Neuronal stem cell (in vitro differentiated cells): Measurements from ENCODE around the gene MYO10.

ENCODE experiments used
- DNase-seq: peaks from one replicate; pipeline ENCODE4 v3.0.0-alpha.2; 2013; ENCODE audit warnings: low spot score
- H2AFZ ChIP-seq: one replicate; pipeline ENCODE4 v1.6.1; 2013; ENCODE audit warnings: mild to moderate bottlenecking, low read length, inconsistent platforms
- H2AK5ac ChIP-seq: 2 replicates; pipeline ENCODE4 v1.6.1; 2013; ENCODE audit warnings: low read depth, mild to moderate bottlenecking, inconsistent platforms, low read length, moderate library complexity, mixed read lengths
- H2BK120ac ChIP-seq: 2 replicates; pipeline ENCODE4 v1.6.1; 2013; ENCODE audit warnings: low read depth, mild to moderate bottlenecking, inconsistent platforms, low read length, moderate library complexity, mixed read lengths
- H2BK12ac ChIP-seq: one replicate; pipeline ENCODE4 v1.6.1; 2013; ENCODE audit warnings: low read length, inconsistent platforms
- H2BK15ac ChIP-seq: 2 replicates; pipeline ENCODE4 v1.6.1; 2013; ENCODE audit warnings: mild to moderate bottlenecking, low read length, inconsistent platforms, mixed read lengths
- H2BK5ac ChIP-seq: one replicate; pipeline ENCODE4 v1.6.1; 2013; ENCODE audit warnings: inconsistent platforms, mild to moderate bottlenecking, low read length, moderate library complexity
- H3K14ac ChIP-seq: one replicate; pipeline ENCODE4 v1.6.1; 2013; ENCODE audit warnings: low read length, inconsistent platforms
- H3K18ac ChIP-seq: 2 replicates; pipeline ENCODE4 v1.6.1; 2013; ENCODE audit warnings: low read length, inconsistent platforms
- H3K23ac ChIP-seq: 2 replicates; pipeline ENCODE4 v1.6.1; 2013; ENCODE audit warnings: low read depth, mild to moderate bottlenecking, mixed read lengths, low read length, inconsistent platforms; ENCODE audit not compliant: poor library complexity
- H3K27ac ChIP-seq: replicated peaks from 3 replicates; pipeline ENCODE4 v1.5.1; 2013; ENCODE audit warnings: low read length, inconsistent platforms
- H3K27me3 ChIP-seq, 3 experiments: 2 replicates each; pipeline ENCODE4 v1.6.1; 2013; ENCODE audit warnings: low read length in 3 of 3, mild to moderate bottlenecking in 2 of 3, inconsistent platforms in 1 of 3, low read depth in 1 of 3, mixed read lengths in 1 of 3, moderate library complexity in 1 of 3; ENCODE audit not compliant: control insufficient read depth in 3 of 3, insufficient read depth in 3 of 3
- H3K36me3 ChIP-seq, 2 donors: replicated peaks in 1 of 2; 2 replicates each; pipeline ENCODE4 v1.6.1; 2013; ENCODE audit warnings: low read length in 2 of 2; ENCODE audit not compliant: control insufficient read depth in 2 of 2, insufficient read depth in 2 of 2
- H3K4ac ChIP-seq: 2 replicates; pipeline ENCODE4 v1.6.1; 2013; ENCODE audit warnings: inconsistent platforms, mild to moderate bottlenecking, low read length, moderate library complexity
- H3K4me1 ChIP-seq, 2 donors: 1 replicate in 1 of 2; 2 replicates in 1 of 2; pipeline ENCODE4 v1.6.1; 2013; ENCODE audit warnings: low read length in 2 of 2, low read depth in 1 of 2; ENCODE audit not compliant: control insufficient read depth in 2 of 2, insufficient read depth in 1 of 2
- H3K4me2 ChIP-seq: one replicate; pipeline ENCODE4 v1.6.1; 2013; ENCODE audit warnings: mild to moderate bottlenecking, low read length, inconsistent platforms; ENCODE audit not compliant: insufficient read depth, poor library complexity, severe bottlenecking
- H3K4me3 ChIP-seq, 2 donors: 2 replicates each; pipeline ENCODE4 v1.5.1; 2013; ENCODE audit warnings: low read length in 2 of 2, mild to moderate bottlenecking in 2 of 2, inconsistent platforms in 1 of 2, moderate library complexity in 1 of 2
- H3K79me1 ChIP-seq: one replicate; pipeline ENCODE4 v1.6.1; 2013; ENCODE audit warnings: low read depth, mild to moderate bottlenecking, inconsistent platforms, low read length, moderate library complexity
- H3K9ac ChIP-seq: one replicate; pipeline ENCODE4 v1.6.1; 2013; ENCODE audit warnings: mild to moderate bottlenecking, low read depth, low read length, inconsistent platforms; ENCODE audit not compliant: poor library complexity
- H3K9me3 ChIP-seq, 2 donors: replicated peaks in 1 of 2; 2 replicates each; pipeline versions ENCODE3 to v1.6.1; 2013; ENCODE audit warnings: low read length in 2 of 2, mild to moderate bottlenecking in 2 of 2, inconsistent platforms in 1 of 2, low read depth in 1 of 2, mixed read lengths in 1 of 2, moderate library complexity in 1 of 2; ENCODE audit not compliant: control insufficient read depth in 2 of 2, insufficient read depth in 1 of 2
- H4K8ac ChIP-seq: one replicate; pipeline ENCODE4 v1.6.1; 2013; ENCODE audit warnings: low read depth, mild to moderate bottlenecking, inconsistent platforms, low read length, moderate library complexity
- H4K91ac ChIP-seq: one replicate; pipeline ENCODE4 v1.6.1; 2013; ENCODE audit warnings: low read length, low read depth, mild to moderate bottlenecking, inconsistent platforms; ENCODE audit not compliant: poor library complexity
- WGBS, 2 donors: extraction: QIAGEN DNeasy Blood & Tissue Kit; methylation state at CpG; one replicate each; pipeline ENCODE4 v1.1.7; 2013; ENCODE audit warnings: missing lambda C conversion rate in 2 of 2, mixed read lengths in 1 of 2; ENCODE audit not compliant: insufficient read length in 2 of 2, insufficient replicate concordance in 1 of 2; ENCODE audit errors: extremely low coverage in 2 of 2; 5-methylcytosine and 5-hydroxymethylcytosine counted together

MYO10 gene

DNA sequence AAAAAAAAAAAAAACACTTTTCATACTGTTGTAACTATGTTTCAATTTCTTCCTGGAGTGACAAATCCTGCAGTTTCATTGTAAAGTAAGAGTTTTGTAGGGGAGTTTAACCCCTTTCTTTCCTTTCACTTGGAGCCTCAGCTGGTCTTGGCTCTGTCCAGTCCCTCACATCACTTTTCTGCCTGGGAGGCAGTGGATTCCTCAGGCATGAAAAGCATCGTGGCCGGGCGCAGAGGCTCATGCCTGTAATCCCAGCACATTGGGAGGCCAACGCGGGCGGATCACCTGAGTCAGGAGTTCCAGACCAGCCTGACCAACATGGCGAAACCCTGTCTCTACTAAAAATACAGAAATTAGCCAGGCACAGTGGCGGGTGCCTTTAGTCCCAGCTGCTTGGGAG, 45.6 kb upstream of the MYO10 start:
- H2BK12ac ChIP-seq = no peak overlapping the region
- no peak overlapping the region for H3K14ac ChIP-seq
- no peak overlapping the region for H2AFZ ChIP-seq
- H3K4me2 ChIP-seq = no peak overlapping the region
- no peak overlapping the region for H3K4ac ChIP-seq
- H2BK120ac ChIP-seq = no peak overlapping the region
- no peak overlapping the region for H2AK5ac ChIP-seq
- peaks cover 0 to 2% of the 10 kb centered on the region in 2 donors for H3K36me3 ChIP-seq
- H3K4me1 ChIP-seq = peaks cover 3 to 5% of the 10 kb centered on the region in 2 donors
- H3K9me3 ChIP-seq = peaks cover 0 to 4% of the 10 kb centered on the region in 2 donors
- no peak overlapping the region for H3K4me3 ChIP-seq
- H2BK15ac ChIP-seq = no peak overlapping the region
- no peak overlapping the region for H4K8ac ChIP-seq
- H3K18ac ChIP-seq = no peak overlapping the region
- no peak overlapping the region for H3K9ac ChIP-seq
- H4K91ac ChIP-seq = no peak overlapping the region
- peaks cover 0 to 6% (median 0%) of the 10 kb centered on the region in 3 experiments for H3K27me3 ChIP-seq
- H2BK5ac ChIP-seq = no peak overlapping the region
- H3K23ac ChIP-seq = no peak overlapping the region
- no peak overlapping the region for H3K27ac ChIP-seq
- DNase-seq = no peak
- no peaks in the 10 kb centered on the region for H3K79me1 ChIP-seq
- no CpG with 5 or more reads among the region's 8 CpGs for WGBS, 2 donors

DNA sequence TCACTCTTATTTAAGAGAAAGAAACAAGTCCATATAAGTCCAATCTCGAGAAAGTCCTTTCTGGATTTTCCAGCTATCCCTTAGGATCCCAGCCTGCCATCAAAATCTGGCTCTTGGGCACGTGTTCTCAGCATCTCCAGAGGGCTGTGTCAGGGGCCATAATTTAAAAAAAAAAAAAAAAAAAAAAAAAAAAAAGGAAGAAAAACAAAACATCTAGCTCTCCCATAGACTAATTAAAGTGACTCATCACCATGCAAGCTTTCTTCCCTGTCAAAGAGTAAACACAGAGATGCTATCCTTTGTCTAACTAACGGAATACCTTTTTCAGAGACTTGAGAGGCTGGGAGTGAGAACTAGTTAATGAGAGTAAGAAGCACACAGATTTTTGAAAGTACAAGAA, 44.9 kb upstream of the MYO10 start:
- Histone ChIP-seq H2AK5ac (no peak overlapping the region), H3K14ac (no peak overlapping the region), H2BK15ac (no peak overlapping the region), H3K4me3 (no peak overlapping the region), H3K27me3 (peaks cover 0 to 6% (median 0%) of the 10 kb centered on the region in 3 experiments), H3K23ac (no peak overlapping the region), H2AFZ (no peak overlapping the region), H2BK5ac (no peak overlapping the region), H3K9me3 (peaks cover 0 to 4% of the 10 kb centered on the region in 2 donors), H3K4me2 (no peak overlapping the region), H3K18ac (no peak overlapping the region), H4K91ac (no peak overlapping the region), H3K9ac (no peak overlapping the region), H3K27ac (no peak overlapping the region), H3K36me3 (peaks cover 0 to 2% of the 10 kb centered on the region in 2 donors), H2BK12ac (no peak overlapping the region), H4K8ac (no peak overlapping the region), H3K4ac (no peak overlapping the region), H3K4me1 (peaks cover 3 to 5% of the 10 kb centered on the region in 2 donors), H3K79me1 (no peaks in the 10 kb centered on the region), H2BK120ac (no peak overlapping the region)
- DNase-seq = no peak
- WGBS, 2 donors = no CpG with 5 or more reads among the region's 3 CpGs

DNA sequence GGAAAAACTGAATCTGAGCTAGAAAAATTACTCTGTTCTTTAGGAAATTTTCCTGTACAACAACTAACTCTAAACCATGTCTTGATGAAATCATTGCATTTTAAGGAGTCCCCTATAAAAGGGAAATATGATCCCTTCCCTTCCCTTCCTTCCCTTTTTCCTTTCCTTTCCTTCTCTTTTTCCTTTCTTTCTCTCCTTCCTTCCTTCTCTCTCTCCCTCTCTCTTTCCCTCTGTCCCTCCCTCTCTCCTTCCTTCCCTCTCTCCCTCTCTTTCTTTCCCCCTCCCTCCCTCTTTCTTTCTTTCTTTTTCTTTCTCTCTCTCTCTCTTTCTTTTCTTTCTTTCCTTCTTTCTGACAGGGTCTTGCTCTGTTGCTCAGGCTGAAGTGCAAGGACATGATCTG, 42.2 kb upstream of the MYO10 start:
- no peak overlapping the region for H3K4ac ChIP-seq
- no peak overlapping the region for H4K8ac ChIP-seq
- DNase-seq = no peak
- H3K18ac ChIP-seq = peak overlapping the region; percentile 71
- H3K14ac ChIP-seq = no peak overlapping the region
- no peak overlapping the region for H3K23ac ChIP-seq
- no peaks in the 10 kb centered on the region for H3K36me3 ChIP-seq
- H3K27me3 ChIP-seq = no peaks in the 10 kb centered on the region
- H2BK15ac ChIP-seq = no peak overlapping the region
- no peak overlapping the region for H2BK120ac ChIP-seq
- H3K4me2 ChIP-seq = no peak overlapping the region
- no peak overlapping the region for H2AK5ac ChIP-seq
- H3K9me3 ChIP-seq = no peaks in the 10 kb centered on the region
- no peaks in the 10 kb centered on the region for H3K79me1 ChIP-seq
- H3K27ac ChIP-seq = no peak overlapping the region
- no peak overlapping the region for H2AFZ ChIP-seq
- no peak overlapping the region for H4K91ac ChIP-seq
- no peak overlapping the region for H3K9ac ChIP-seq
- no peak overlapping the region for H2BK5ac ChIP-seq
- H3K4me1 ChIP-seq = peaks cover 3 to 5% of the 10 kb centered on the region in 2 donors
- H3K4me3 ChIP-seq = no peak overlapping the region
- no peak overlapping the region for H2BK12ac ChIP-seq

GRCh38 chr5:16976625-16977008, 40.5 kb upstream of the MYO10 start:
- Histone ChIP-seq H2AK5ac (no peak overlapping the region), H2BK5ac (no peak overlapping the region), H3K9ac (no peak overlapping the region), H3K4ac (no peak overlapping the region), H2AFZ (no peak overlapping the region), H4K91ac (no peak overlapping the region), H3K4me1 (no peaks in the 10 kb centered on the region), H2BK12ac (no peak overlapping the region), H4K8ac (no peak overlapping the region), H3K18ac (no peak overlapping the region), H2BK120ac (no peak overlapping the region), H3K23ac (no peak overlapping the region), H3K4me2 (no peak overlapping the region), H3K27me3 (no peaks in the 10 kb centered on the region), H3K79me1 (no peaks in the 10 kb centered on the region), H3K27ac (no peak overlapping the region), H2BK15ac (no peak overlapping the region), H3K9me3 (no peaks in the 10 kb centered on the region), H3K36me3 (no peaks in the 10 kb centered on the region), H3K14ac (no peak overlapping the region), H3K4me3 (no peak overlapping the region)
- DNase-seq = no peak
- WGBS, 2 donors = no CpG with 5 or more reads among the region's 1 CpG
